GM12874 (cell line): ENCODE results near the gene CCDC116.
A peak's percentile ranks its signal among the peaks of the same experiment; 100 is the strongest.

Source experiments
- CTCF ChIP-seq: IDR thresholded peaks from 2 replicates; pipeline ENCODE4 v1.5.1; 2011; ENCODE audit warnings: low read depth, mild to moderate bottlenecking, control low read depth, low read length, moderate library complexity; ENCODE audit not compliant: insufficient read depth

Gene CCDC116

GRCh38 chr22:21621025-21621424, 11.5 kb upstream of the CCDC116 start:
- TF ChIP-seq CTCF: no peak

DNA sequence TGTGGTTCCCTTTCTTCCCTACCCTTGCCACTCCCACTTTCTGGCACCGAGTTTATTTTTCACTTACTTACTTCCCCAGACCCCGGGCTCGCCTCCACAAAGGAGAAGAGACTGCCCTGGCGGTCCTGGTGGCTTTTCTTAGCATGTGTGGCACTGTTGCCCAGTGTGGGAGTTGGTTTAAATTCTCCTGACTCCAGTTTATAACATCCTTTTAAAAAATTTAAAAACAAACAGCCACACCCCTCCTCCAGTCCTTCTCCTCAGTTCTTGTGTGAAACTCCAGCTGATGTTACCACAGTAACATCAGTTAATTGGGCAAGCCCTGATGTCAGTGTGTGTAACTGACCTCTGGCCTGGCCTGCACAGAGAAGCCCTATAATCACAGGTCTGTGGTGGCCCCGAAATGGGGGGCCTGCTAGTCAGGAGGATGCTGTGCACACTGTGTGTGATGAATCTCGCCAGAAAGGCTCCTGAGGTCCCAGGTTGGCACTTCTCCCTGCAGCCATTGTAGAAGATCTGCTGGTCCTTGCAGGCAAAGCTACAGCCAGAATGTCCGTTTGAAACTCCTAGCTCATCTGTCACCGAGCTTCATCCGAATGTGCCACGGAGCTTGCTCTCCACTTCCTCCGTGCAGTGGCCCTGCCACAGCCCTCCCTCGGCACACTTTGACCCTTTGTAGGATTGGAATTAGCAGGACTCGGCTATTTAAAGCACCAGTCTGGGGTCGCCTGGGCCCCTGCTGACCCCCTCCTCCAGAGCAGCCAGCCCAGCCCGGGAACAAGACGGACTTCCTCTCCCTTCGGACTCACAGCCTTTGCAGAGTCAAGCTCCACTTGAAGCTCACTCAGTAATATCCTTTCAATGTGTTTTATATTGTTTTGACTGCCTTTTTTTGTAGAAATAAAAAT, 10.3 kb upstream of the CCDC116 start:
- TF ChIP-seq CTCF: no peak

DNA sequence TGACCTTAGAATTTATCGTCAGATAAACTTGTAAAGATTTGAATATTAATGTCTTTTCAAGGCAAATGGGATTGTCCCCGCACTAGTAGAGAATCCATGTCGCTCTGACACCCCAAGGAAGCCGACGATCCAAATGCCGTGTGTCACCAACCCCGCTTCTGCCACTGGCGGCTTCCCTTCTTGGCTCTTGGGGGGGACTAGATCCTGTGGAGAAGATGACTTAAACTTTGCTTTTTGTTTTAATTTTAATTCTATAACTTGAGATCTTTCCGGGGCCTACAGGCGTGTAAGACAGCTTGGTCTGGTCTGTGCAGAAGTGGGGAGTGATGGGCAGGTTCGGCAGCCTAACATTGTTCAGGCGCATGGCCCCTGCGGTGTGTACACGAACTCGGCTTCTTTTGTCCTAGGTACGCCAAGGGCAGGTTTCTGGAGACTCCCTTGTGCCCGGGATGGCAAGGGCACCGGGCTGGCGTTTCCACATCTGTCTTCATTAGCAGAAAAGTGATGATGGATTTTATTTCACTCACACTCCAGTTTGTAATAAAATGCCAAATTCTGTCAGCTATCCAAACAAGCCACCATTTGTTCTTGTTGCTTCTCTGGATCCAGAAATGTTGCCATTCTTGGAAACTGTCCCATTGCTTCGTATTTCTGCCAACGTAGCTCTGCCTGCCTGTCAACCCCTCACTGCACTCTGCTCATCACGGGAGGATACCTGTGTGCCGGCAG, 9.5 kb upstream of the CCDC116 start:
- no peak for TF ChIP-seq CTCF

DNA sequence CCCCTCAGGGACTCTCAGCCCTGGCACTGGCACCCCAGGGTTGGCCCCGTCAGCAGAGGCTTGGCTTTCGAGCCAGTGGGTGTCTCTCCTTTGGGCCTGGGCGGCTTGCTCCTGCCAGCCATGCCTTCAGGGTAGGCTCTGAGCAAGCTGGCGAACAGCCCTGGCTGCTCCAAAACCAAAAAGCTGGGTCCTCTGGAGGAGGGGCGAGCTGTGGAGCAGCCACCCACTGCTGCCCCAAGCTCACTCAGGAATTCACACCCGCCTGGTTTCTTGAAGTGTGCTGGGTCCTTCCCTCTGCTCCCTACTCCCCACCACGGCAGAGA, 9.0 kb upstream of the CCDC116 start:
- TF ChIP-seq CTCF: no peak

DNA sequence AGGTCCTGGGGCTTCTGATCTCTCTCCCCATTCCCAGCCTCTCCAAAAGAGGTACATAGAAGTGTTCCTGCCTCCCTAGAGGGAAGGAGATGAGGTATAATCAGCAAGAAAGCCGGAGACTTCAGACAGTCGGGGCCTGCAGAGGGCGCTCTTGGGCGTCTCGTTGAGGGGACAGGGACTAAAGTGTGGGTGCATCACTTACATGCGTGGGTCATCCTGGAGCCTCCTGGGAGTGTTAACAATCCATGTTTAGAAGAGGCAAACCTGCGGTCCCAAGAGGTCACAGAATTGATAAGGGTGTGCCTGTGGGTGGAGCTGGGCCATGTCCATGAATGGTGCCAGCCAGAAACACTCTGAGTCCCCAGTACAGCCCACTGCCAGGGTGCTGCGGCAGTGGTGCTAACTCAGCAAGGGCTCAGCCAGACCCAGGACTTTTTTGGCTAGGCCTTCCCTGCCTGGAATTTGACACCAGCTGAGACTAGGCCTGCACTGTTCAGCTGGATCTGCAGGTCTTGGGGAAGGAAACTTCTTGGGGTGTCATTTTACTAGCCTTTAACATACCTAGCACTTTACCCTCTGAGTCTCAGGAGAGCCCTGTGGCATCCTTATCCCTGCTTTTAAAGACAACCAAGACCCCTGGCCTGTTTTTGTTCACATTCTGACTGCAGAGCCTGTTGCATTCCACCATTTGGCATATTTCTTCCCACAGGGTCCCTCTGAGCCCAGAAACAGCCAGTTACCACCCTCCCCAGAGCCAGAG, 8.3 kb upstream of the CCDC116 start:
- TF ChIP-seq CTCF: peak; percentile 65

GRCh38 chr22:21624880-21625791, 7.4 kb upstream of the CCDC116 start:
- TF ChIP-seq CTCF: no peak
